GM10266 (cell line): Measurements from ENCODE around the gene CTU2.

Experiments used
- DNase-seq: peaks from one replicate; pipeline ENCODE4 v3.0.0; 2012; ENCODE audit errors: extremely low spot score
- TF ChIP-seq, protein P1 (sequence below): IDR thresholded peaks from 2 replicates; pipeline ENCODE4 v1.5.1; 2012; ENCODE audit warnings: mild to moderate bottlenecking, low read depth; ENCODE audit not compliant: control insufficient read depth, insufficient read depth; ENCODE audit errors: missing control alignments

Gene CTU2

DNA sequence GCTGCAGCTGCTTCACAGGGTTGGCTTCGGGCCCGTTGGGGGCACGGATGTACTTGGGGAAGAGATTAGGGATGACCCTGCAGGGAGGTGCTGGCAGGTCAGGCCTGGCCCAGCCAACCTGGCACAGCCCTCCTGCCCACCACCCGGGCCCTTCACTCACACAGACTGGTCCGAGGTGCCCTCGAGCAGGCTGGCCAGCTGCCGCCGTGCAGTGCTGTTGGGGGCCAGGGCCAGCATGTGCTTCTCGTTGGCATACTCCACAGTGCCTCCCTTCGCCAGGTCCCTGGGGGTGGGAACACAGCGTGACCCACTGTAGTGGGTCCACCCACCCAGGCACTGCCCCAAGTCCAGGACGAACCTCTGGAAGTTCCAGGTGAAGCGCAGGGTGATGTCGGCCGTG is 9.9 kb downstream of the CTU2 start:
- TF ChIP-seq, protein P1, sequence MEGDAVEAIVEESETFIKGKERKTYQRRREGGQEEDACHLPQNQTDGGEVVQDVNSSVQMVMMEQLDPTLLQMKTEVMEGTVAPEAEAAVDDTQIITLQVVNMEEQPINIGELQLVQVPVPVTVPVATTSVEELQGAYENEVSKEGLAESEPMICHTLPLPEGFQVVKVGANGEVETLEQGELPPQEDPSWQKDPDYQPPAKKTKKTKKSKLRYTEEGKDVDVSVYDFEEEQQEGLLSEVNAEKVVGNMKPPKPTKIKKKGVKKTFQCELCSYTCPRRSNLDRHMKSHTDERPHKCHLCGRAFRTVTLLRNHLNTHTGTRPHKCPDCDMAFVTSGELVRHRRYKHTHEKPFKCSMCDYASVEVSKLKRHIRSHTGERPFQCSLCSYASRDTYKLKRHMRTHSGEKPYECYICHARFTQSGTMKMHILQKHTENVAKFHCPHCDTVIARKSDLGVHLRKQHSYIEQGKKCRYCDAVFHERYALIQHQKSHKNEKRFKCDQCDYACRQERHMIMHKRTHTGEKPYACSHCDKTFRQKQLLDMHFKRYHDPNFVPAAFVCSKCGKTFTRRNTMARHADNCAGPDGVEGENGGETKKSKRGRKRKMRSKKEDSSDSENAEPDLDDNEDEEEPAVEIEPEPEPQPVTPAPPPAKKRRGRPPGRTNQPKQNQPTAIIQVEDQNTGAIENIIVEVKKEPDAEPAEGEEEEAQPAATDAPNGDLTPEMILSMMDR: no peak

DNA sequence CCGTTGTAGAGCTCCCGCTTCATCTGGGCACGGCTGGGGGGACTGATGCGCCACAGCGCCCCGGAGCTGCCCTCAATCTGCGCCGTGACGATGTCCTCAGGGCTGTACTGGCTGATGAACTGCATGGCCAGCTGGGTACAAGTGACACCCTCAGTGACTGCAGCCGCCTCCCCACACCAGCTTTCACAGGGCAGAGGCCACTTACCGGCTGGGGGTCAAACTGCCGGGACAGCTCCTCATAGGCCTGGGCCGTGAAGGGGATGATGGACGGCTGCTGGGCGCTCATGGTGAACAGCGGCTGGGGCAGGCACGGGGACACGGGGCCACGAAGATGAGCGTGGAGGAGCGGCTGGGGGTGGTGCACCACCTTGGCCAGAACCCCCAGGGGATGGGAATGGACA is 10.3 kb downstream of the CTU2 start:
- no peak for DNase-seq
- TF ChIP-seq, protein P1: no peak

More for the DNA sequence above, 9.9 kb downstream of the CTU2 start:
- DNase-seq: no peak

DNA sequence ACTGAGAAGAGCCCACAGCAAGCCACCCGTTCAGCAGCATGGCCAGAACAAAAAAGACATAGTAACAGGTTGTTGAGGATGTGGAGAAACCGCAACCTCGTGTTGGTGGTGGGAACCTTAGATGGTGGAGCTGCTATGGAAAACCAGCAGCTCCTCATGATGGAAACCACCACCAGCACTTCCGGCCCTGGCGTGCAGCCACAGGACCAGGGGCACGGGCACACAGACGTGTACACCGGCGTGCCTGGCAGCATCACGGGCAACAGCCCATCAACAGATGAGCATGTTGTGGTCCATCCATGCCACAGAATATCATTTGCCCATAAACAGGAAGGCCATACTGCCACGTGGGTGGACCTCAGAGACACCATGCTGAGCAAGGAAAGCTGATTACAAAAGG is 11.9 kb downstream of the CTU2 start:
- no peak for DNase-seq
- TF ChIP-seq, protein P1: no peak

DNA sequence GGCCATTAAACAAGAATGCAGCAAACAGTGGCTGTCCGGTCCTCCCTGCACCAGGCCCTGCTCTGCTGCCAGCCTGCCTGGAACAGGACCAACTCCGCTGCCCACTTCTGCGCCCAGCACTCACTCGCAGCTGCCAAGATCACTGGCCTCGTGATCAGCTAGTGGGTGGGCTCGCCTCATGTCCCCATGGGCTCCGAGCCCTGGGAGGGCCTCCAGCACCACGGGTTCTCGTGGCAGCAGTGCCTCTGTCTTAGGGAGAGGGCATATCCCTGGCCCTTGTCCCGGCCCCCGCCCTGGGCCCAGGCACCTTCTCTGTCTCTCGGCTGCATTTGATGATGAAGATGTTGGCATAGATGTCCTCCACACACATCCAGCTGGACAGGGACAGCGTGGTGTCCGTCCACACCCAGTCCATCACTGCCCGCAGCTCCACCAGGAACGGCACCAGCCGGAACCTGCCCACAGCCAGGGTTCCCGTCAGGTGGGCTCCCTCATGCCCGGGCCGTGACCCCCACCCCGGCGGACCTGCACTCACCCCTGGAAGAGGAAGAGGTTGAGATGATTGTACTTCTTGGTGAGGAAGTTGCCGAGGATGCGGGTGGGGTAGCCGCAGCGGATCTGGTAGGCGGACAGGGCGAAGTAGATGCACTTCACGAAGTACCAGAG is 13.1 kb downstream of the CTU2 start:
- TF ChIP-seq, protein P1: no peak
- DNase-seq: no peak

DNA sequence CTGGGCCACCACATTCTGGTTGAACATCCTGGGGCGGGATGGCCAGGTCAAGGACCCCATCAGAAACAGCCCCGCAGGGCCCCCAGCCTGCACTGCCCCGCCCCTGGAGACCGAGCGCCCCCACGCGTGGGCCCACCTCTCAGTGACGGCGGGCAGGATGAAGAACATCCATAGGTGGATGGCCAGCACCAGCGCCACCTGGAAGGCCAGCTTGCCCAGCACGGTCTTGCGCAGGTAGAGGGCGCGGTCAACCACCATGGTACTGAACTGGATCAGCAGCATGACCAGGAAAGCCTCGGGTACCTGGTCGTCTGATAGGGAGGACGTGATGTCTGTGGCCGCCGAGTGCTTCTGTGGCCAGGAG is 13.6 kb downstream of the CTU2 start:
- TF ChIP-seq, protein P1: no peak
- DNase-seq: no peak

DNA sequence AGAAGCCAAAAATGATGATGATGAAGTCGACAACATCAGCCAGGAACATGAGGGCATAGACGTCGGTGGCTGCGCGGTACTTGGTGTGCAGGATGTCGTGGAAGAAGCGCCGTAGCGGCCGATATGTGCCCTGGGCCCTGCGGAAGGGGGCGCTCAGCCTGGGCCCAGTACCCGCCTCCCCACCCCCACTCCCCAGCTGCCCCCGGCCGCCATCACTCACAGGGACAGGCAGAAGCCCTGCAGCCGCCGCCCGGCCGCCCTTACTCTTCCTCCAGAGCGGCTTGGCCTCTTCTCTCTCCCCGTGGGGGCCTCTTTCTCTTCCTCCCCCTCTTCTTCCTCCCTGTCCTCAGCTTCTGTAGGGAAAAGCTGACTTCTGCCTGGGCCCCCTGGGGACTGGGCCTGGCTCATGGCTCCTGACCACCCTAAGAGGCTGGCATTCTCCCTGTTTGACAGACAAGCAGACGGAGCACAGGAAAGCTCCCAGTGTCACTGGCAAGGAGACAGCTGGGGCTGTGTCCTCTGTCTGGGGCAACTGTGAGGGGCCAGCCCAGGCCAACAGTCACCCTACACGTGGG is 14.2 kb downstream of the CTU2 start:
- DNase-seq: no peak
- TF ChIP-seq, protein P1: no peak

DNA sequence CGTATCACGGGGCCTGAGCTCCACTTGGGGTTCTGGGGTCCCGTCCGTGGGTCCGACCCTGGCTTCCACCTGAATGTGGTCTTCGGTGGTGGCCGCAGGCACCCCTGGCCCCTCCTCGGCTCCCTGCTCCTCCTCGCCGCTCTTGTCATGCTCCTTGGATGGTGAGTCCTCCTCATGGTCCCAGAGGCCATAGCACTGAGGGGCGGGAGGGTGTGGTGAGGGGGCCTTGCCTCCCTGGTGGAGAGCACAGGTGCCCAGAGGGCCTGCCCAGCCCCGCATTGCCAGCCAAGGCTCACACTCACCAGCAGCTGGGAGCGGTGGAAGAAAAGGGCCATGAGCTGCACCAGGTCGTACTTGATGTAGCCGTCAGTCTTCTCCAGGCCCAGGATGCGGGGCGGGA is 14.9 kb downstream of the CTU2 start:
- TF ChIP-seq, protein P1: no peak
- DNase-seq: no peak
